HepG2 (cell line): ENCODE results near the gene HMCN2. TPM values are rescaled to one million over a fixed set of nuclear protein-coding genes. Genes with fewer than 3 reads are reported as not detected.

Experiments
- FOXA3 ChIP-seq: IDR thresholded peaks from 2 replicates; pipeline ENCODE4 v1.6.1; 2016; ENCODE audit warnings: missing genetic modification reagents, missing compliant biosample characterization
- KAT2B ChIP-seq: fragments of 150-350 bp; IDR thresholded peaks from 2 replicates; pipeline ENCODE4 v1.6.1; 2014; ENCODE audit warnings: low read depth, low read length, borderline replicate concordance
- MZF1 ChIP-seq: sonication (generic); formaldehyde crosslinking; IDR thresholded peaks from 2 replicates; pipeline ENCODE4 v1.8.1; 2023; ENCODE audit warnings: mild to moderate bottlenecking, missing genetic modification reagents, borderline replicate concordance
- POLR2A ChIP-seq, 2 experiments: IDR thresholded peaks; 2 replicates each; pipeline ENCODE4 v1.6.1; 2011; ENCODE audit warnings: low read depth in 2 of 2, low read length in 2 of 2, mild to moderate bottlenecking in 1 of 2, moderate library complexity in 1 of 2; ENCODE audit not compliant: insufficient read depth in 1 of 2
- POLR2AphosphoS2 ChIP-seq: IDR thresholded peaks from 2 replicates; pipeline ENCODE4 v1.6.1; 2011; ENCODE audit warnings: low read depth, low read length, improper control_type of control experiment
- RFXANK ChIP-seq: IDR thresholded peaks from 2 replicates; pipeline ENCODE4 v1.6.1; 2016
- ZKSCAN5 ChIP-seq: sonication (generic); formaldehyde crosslinking; IDR thresholded peaks from 2 replicates; pipeline ENCODE4 v1.5.1; 2020; ENCODE audit warnings: mild to moderate bottlenecking, missing genetic modification reagents
- ZNF235 ChIP-seq: sonication (generic); formaldehyde crosslinking; IDR thresholded peaks from 2 replicates; pipeline ENCODE4 v1.8.1; 2023; ENCODE audit warnings: mild to moderate bottlenecking, missing genetic modification reagents, borderline replicate concordance
- ZNF326 ChIP-seq: sonication (generic); formaldehyde crosslinking; IDR thresholded peaks from 2 replicates; pipeline ENCODE4 v1.4.0; 2020; ENCODE audit warnings: missing genetic modification reagents, borderline replicate concordance
- ZNF543 ChIP-seq: sonication (generic); formaldehyde crosslinking; IDR thresholded peaks from 2 replicates; pipeline ENCODE4 v1.4.0; 2020; ENCODE audit warnings: mild to moderate bottlenecking, missing genetic modification reagents
- ZNF672 ChIP-seq: sonication (generic); formaldehyde crosslinking; IDR thresholded peaks from 2 replicates; pipeline ENCODE4 v1.8.1; 2022; ENCODE audit warnings: missing genetic modification reagents
- ZNF773 ChIP-seq: sonication (generic); formaldehyde crosslinking; IDR thresholded peaks from 2 replicates; pipeline ENCODE4 v1.4.0; 2020; ENCODE audit warnings: missing genetic modification reagents, borderline replicate concordance
- polyA plus RNA-seq, 8 experiments: library from polyadenylated mRNA; depleted of rRNA in 3 of 8; stranded (reverse) in 7 of 8; unstranded in 1 of 8; fragments of >200 nt; fragmentation: Illumina TruSeq in 4 of 8; extraction: Trizol in 4 of 8; gene quantifications; 2 replicates each; pipeline versions ENCODE4 v1.2.1 to v1.2.3, GENCODE V29; 2011 to 2016; ENCODE audit warnings: low read depth in 4 of 8, missing spikeins in 1 of 8, mixed read lengths in 1 of 8; ENCODE audit not compliant: insufficient read depth in 1 of 8
- total RNA-seq, 5 experiments: library from RNA; depleted of rRNA; stranded (reverse); fragments of >200 nt; fragmentation: Illumina TruSeq; extraction: Trizol; gene quantifications; 2 replicates each; pipeline ENCODE4 v1.2.3, GENCODE V29; 2016; ENCODE audit warnings: low read depth in 1 of 5
- TF ChIP-seq, protein P1 (sequence below), 2 experiments: sonication (generic) in 1 of 2; formaldehyde crosslinking in 1 of 2; IDR thresholded peaks; 2 replicates each; pipeline versions ENCODE4 v1.4.0 to v1.6.1; 2016 to 2020; ENCODE audit warnings: borderline replicate concordance in 1 of 2, low read depth in 1 of 2, mild to moderate bottlenecking in 1 of 2, missing genetic modification reagents in 1 of 2
- TF ChIP-seq, protein P2 (sequence below): sonication (generic); formaldehyde crosslinking; IDR thresholded peaks from 2 replicates; pipeline ENCODE4 v1.8.0; 2022; ENCODE audit warnings: missing genetic modification reagents, mild to moderate bottlenecking, moderate library complexity, borderline replicate concordance
- TF ChIP-seq, protein P3 (sequence below), 2 experiments: fragments of 450-650 bp in 1 of 2; sonication (generic) in 1 of 2; formaldehyde crosslinking; IDR thresholded peaks; 2 replicates each; pipeline versions ENCODE4 v1.5.0 to v1.8.0; 2020 to 2022; ENCODE audit warnings: mild to moderate bottlenecking in 1 of 2, missing genetic modification reagents in 1 of 2
- TF ChIP-seq, protein P4 (sequence below): sonication (generic); formaldehyde crosslinking; IDR thresholded peaks from 2 replicates; pipeline ENCODE4 v1.4.0; 2020; ENCODE audit warnings: missing genetic modification reagents
- TF ChIP-seq, protein P5 (sequence below): sonication (generic); formaldehyde crosslinking; IDR thresholded peaks from 2 replicates; pipeline ENCODE4 v1.4.0; 2020; ENCODE audit warnings: missing genetic modification reagents

The HMCN2 gene
- total and polyA plus RNA-seq, 2 of the 13 experiments (the other 11 are each of a cell fraction or from before 2014, with no cell fraction given) = 0.09 TPM; not detected in 1

DNA sequence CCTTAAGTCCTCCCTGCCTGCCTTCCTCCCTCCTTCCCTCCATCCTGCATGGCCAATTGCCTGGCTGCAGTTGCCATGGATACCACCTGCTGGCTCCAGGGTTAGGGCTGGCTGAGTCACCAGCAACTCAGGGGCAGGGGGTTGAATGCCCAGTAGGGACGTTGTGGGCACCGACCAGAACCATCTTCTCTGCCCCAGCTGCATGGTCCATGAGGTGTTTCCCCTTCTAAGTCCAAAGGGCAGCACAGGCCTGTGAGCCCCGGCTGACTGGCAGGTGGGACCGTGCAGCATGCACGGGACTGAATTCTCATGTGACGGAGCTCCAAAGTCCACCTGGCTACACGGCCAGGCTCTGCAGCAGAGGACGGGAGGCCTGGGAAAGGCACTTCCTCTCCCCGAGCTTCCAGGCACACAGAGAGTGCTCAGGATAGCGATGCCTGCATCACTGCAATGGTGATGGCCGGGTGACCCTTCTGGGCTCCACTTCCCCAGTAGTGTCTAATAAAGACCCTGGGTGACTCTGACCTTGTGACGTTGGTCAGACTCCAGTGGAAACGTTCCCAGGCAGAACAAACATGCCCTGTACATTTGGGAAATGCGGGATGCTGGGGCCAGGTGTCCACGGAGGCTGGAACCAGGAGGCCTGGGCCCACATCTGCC lies 184.9 kb downstream of the HMCN2 start (continued):
- TF ChIP-seq ZNF543 (peak; percentile 86; the same call in 1 of the 2 replicates), FOXA3 (CRISPR knock-in tag) (peak; percentile 81), MZF1 (CRISPR knock-in tag) (no peak), ZKSCAN5 (CRISPR knock-in tag) (0 out of 2 replicates have a peak, but pooled peaks have one; percentile 48), ZNF672 (0 out of 2 replicates have a peak, but pooled peaks have one; percentile 61), ZNF235 (no peak), KAT2B (no peak), POLR2AphosphoS2 (no peak), POLR2A (IDR thresholded peaks at IDR 0.05; ENCODE audit: insufficient read depth in 1 of 2, low read depth in 2 of 2, low read length in 2 of 2) (peak in 1 of 2 experiments; percentile 73; a peak in 2 of 4 replicates), ZNF326 (CRISPR knock-in tag) (no peak), RFXANK (CRISPR knock-in tag) (no peak), ZNF773 (peak; percentile 89)
- TF ChIP-seq, protein P1, sequence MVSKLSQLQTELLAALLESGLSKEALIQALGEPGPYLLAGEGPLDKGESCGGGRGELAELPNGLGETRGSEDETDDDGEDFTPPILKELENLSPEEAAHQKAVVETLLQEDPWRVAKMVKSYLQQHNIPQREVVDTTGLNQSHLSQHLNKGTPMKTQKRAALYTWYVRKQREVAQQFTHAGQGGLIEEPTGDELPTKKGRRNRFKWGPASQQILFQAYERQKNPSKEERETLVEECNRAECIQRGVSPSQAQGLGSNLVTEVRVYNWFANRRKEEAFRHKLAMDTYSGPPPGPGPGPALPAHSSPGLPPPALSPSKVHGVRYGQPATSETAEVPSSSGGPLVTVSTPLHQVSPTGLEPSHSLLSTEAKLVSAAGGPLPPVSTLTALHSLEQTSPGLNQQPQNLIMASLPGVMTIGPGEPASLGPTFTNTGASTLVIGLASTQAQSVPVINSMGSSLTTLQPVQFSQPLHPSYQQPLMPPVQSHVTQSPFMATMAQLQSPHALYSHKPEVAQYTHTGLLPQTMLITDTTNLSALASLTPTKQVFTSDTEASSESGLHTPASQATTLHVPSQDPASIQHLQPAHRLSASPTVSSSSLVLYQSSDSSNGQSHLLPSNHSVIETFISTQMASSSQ (IDR thresholded peaks at IDR 0.05; ENCODE audit: low read depth) = no peak
- TF ChIP-seq, protein P1 (CRISPR knock-in tag; IDR thresholded peaks at IDR 0.05; ENCODE audit: borderline replicate concordance) = peak; percentile 85; the same call in 1 of the 2 replicates
- TF ChIP-seq, protein P2, sequence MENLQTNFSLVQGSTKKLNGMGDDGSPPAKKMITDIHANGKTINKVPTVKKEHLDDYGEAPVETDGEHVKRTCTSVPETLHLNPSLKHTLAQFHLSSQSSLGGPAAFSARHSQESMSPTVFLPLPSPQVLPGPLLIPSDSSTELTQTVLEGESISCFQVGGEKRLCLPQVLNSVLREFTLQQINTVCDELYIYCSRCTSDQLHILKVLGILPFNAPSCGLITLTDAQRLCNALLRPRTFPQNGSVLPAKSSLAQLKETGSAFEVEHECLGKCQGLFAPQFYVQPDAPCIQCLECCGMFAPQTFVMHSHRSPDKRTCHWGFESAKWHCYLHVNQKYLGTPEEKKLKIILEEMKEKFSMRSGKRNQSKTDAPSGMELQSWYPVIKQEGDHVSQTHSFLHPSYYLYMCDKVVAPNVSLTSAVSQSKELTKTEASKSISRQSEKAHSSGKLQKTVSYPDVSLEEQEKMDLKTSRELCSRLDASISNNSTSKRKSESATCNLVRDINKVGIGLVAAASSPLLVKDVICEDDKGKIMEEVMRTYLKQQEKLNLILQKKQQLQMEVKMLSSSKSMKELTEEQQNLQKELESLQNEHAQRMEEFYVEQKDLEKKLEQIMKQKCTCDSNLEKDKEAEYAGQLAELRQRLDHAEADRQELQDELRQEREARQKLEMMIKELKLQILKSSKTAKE = peak; percentile 85
- TF ChIP-seq, protein P3, sequence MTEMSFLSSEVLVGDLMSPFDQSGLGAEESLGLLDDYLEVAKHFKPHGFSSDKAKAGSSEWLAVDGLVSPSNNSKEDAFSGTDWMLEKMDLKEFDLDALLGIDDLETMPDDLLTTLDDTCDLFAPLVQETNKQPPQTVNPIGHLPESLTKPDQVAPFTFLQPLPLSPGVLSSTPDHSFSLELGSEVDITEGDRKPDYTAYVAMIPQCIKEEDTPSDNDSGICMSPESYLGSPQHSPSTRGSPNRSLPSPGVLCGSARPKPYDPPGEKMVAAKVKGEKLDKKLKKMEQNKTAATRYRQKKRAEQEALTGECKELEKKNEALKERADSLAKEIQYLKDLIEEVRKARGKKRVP (CRISPR knock-in tag; IDR thresholded peaks at IDR 0.05) = peak in 1 of 2 experiments; percentile 89; a peak in 2 of 4 replicates
- TF ChIP-seq, protein P4, sequence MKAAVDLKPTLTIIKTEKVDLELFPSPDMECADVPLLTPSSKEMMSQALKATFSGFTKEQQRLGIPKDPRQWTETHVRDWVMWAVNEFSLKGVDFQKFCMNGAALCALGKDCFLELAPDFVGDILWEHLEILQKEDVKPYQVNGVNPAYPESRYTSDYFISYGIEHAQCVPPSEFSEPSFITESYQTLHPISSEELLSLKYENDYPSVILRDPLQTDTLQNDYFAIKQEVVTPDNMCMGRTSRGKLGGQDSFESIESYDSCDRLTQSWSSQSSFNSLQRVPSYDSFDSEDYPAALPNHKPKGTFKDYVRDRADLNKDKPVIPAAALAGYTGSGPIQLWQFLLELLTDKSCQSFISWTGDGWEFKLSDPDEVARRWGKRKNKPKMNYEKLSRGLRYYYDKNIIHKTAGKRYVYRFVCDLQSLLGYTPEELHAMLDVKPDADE = no peak
- TF ChIP-seq, protein P5, sequence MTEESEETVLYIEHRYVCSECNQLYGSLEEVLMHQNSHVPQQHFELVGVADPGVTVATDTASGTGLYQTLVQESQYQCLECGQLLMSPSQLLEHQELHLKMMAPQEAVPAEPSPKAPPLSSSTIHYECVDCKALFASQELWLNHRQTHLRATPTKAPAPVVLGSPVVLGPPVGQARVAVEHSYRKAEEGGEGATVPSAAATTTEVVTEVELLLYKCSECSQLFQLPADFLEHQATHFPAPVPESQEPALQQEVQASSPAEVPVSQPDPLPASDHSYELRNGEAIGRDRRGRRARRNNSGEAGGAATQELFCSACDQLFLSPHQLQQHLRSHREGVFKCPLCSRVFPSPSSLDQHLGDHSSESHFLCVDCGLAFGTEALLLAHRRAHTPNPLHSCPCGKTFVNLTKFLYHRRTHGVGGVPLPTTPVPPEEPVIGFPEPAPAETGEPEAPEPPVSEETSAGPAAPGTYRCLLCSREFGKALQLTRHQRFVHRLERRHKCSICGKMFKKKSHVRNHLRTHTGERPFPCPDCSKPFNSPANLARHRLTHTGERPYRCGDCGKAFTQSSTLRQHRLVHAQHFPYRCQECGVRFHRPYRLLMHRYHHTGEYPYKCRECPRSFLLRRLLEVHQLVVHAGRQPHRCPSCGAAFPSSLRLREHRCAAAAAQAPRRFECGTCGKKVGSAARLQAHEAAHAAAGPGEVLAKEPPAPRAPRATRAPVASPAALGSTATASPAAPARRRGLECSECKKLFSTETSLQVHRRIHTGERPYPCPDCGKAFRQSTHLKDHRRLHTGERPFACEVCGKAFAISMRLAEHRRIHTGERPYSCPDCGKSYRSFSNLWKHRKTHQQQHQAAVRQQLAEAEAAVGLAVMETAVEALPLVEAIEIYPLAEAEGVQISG (CRISPR knock-in tag) = peak; percentile 89
